ENCODE results near the gene AMBRA1.

Gene AMBRA1

GRCh38 chr11:46633291-46634217 lies 39.7 kb upstream of the AMBRA1 start:
- no peak for TF ChIP-seq FOXM1 (IDR thresholded peaks at IDR 0.05; ENCODE audit: borderline replicate concordance, low read depth)
- no peak for TF ChIP-seq TEAD4 (IDR thresholded peaks at IDR 0.05)
- no peak for TF ChIP-seq TAF1 (IDR thresholded peaks at IDR 0.05; ENCODE audit: low read depth)

GRCh38 chr11:46632502-46632901 lies 38.7 kb upstream of the AMBRA1 start:
- TF ChIP-seq, protein P1, sequence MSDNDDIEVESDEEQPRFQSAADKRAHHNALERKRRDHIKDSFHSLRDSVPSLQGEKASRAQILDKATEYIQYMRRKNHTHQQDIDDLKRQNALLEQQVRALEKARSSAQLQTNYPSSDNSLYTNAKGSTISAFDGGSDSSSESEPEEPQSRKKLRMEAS (IDR thresholded peaks at IDR 0.05) = no peak
- no peak for TF ChIP-seq FOXM1 (IDR thresholded peaks at IDR 0.05; ENCODE audit: borderline replicate concordance, low read depth)
- no peak for TF ChIP-seq RAD21 (IDR thresholded peaks at IDR 0.05; ENCODE audit: low read depth)
- no peak for TF ChIP-seq CEBPB (IDR thresholded peaks at IDR 0.05)

GRCh38 chr11:46631676-46632075 lies 37.9 kb upstream of the AMBRA1 start:
- TF ChIP-seq ZBTB7A (IDR thresholded peaks at IDR 0.05; ENCODE audit: low read depth) (no peak), CREB1 (IDR thresholded peaks at IDR 0.05; ENCODE audit: low read depth) (no peak), FOXM1 (IDR thresholded peaks at IDR 0.05; ENCODE audit: borderline replicate concordance, low read depth) (no peak), EGR1 (IDR thresholded peaks at IDR 0.05) (no peak), EP300 (IDR thresholded peaks at IDR 0.05; ENCODE audit: borderline replicate concordance) (no peak), USF1 (IDR thresholded peaks at IDR 0.05) (no peak), TEAD4 (IDR thresholded peaks at IDR 0.05) (no peak), NFIC (IDR thresholded peaks at IDR 0.05) (no peak)

GRCh38 chr11:46630237-46630636 lies 36.4 kb upstream of the AMBRA1 start:
- TF ChIP-seq EGR1 (IDR thresholded peaks at IDR 0.05) (no peak), RAD21 (IDR thresholded peaks at IDR 0.05; ENCODE audit: low read depth) (no peak), CREB1 (IDR thresholded peaks at IDR 0.05; ENCODE audit: low read depth) (no peak), YY1 (IDR thresholded peaks at IDR 0.05; ENCODE audit: low read depth) (no peak), USF1 (IDR thresholded peaks at IDR 0.05) (no peak), NFIC (IDR thresholded peaks at IDR 0.05) (no peak), FOXM1 (IDR thresholded peaks at IDR 0.05; ENCODE audit: borderline replicate concordance, low read depth) (no peak), ZBTB7A (IDR thresholded peaks at IDR 0.05; ENCODE audit: low read depth) (no peak), TCF12 (IDR thresholded peaks at IDR 0.05; ENCODE audit: low read depth) (no peak), TAF1 (IDR thresholded peaks at IDR 0.05; ENCODE audit: low read depth) (no peak), TEAD4 (IDR thresholded peaks at IDR 0.05) (no peak), CEBPB (IDR thresholded peaks at IDR 0.05) (no peak), EP300 (IDR thresholded peaks at IDR 0.05; ENCODE audit: borderline replicate concordance) (no peak)
- TF ChIP-seq, protein P1 (IDR thresholded peaks at IDR 0.05) = no peak
- TF ChIP-seq, protein P2, sequence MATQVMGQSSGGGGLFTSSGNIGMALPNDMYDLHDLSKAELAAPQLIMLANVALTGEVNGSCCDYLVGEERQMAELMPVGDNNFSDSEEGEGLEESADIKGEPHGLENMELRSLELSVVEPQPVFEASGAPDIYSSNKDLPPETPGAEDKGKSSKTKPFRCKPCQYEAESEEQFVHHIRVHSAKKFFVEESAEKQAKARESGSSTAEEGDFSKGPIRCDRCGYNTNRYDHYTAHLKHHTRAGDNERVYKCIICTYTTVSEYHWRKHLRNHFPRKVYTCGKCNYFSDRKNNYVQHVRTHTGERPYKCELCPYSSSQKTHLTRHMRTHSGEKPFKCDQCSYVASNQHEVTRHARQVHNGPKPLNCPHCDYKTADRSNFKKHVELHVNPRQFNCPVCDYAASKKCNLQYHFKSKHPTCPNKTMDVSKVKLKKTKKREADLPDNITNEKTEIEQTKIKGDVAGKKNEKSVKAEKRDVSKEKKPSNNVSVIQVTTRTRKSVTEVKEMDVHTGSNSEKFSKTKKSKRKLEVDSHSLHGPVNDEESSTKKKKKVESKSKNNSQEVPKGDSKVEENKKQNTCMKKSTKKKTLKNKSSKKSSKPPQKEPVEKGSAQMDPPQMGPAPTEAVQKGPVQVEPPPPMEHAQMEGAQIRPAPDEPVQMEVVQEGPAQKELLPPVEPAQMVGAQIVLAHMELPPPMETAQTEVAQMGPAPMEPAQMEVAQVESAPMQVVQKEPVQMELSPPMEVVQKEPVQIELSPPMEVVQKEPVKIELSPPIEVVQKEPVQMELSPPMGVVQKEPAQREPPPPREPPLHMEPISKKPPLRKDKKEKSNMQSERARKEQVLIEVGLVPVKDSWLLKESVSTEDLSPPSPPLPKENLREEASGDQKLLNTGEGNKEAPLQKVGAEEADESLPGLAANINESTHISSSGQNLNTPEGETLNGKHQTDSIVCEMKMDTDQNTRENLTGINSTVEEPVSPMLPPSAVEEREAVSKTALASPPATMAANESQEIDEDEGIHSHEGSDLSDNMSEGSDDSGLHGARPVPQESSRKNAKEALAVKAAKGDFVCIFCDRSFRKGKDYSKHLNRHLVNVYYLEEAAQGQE (IDR thresholded peaks at IDR 0.05; ENCODE audit: low read depth) = no peak

DNA sequence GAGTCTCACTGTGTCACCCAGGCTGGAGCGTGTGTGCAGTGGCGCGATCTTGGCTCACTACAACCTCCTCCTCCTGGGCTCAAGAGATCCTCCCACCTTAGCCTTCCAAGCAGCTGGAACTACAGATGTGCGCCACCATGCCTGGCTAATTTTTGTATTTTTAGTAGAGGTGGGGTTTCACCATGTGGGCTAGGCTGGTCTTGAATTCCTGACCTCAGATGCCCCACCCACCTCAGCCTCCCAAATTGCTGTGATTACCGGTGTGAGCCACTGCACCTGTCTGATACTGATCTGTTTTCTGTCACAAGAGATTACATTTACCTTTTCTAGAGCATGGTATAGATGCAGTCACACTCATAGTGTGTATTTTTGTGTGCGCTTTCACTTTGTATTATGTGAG lies 35.1 kb upstream of the AMBRA1 start:
- TF ChIP-seq TAF1 (IDR thresholded peaks at IDR 0.05; ENCODE audit: low read depth) (no peak), CREB1 (IDR thresholded peaks at IDR 0.05; ENCODE audit: low read depth) (no peak), EP300 (IDR thresholded peaks at IDR 0.05; ENCODE audit: borderline replicate concordance) (no peak), ZBTB7A (IDR thresholded peaks at IDR 0.05; ENCODE audit: low read depth) (no peak)

- no peak for TF ChIP-seq TAF1 (IDR thresholded peaks at IDR 0.05; ENCODE audit: low read depth)
Observed at GRCh38 chr11:46625406-46625805, 31.6 kb upstream of the AMBRA1 start.

DNA sequence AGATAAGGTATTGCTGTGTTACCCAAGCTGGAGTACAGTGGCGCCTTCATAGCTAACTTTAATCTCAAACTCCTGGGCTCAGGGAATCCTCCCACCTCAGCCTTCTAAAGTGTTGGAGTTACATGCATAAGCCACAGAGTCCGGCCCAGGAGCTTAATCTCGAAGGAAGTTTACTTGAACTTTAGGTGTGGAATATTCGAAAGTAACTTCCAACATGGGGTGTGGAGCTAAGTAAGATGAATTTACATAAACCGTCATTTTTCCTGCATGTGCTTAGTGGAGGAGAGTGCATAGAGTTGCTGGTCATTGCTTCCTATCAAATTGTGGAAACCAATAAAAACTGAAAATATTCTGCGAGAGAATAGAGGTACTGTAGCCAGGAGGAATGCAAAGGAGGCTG lies 25.0 kb upstream of the AMBRA1 start:
- TF ChIP-seq USF1 (IDR thresholded peaks at IDR 0.05) (no peak), YY1 (IDR thresholded peaks at IDR 0.05; ENCODE audit: low read depth) (no peak), FOXM1 (IDR thresholded peaks at IDR 0.05; ENCODE audit: borderline replicate concordance, low read depth) (no peak), CEBPB (IDR thresholded peaks at IDR 0.05) (no peak), EP300 (IDR thresholded peaks at IDR 0.05; ENCODE audit: borderline replicate concordance) (no peak), TEAD4 (IDR thresholded peaks at IDR 0.05) (no peak), ZBTB7A (IDR thresholded peaks at IDR 0.05; ENCODE audit: low read depth) (no peak), TCF12 (IDR thresholded peaks at IDR 0.05; ENCODE audit: low read depth) (no peak), RAD21 (IDR thresholded peaks at IDR 0.05; ENCODE audit: low read depth) (no peak), NFIC (IDR thresholded peaks at IDR 0.05) (no peak), EGR1 (IDR thresholded peaks at IDR 0.05) (no peak), TAF1 (IDR thresholded peaks at IDR 0.05; ENCODE audit: low read depth) (no peak), CREB1 (IDR thresholded peaks at IDR 0.05; ENCODE audit: low read depth) (no peak)
- TF ChIP-seq, protein P2 (IDR thresholded peaks at IDR 0.05; ENCODE audit: low read depth) = no peak
- TF ChIP-seq, protein P1 (IDR thresholded peaks at IDR 0.05) = no peak

All from Ishikawa (cell line).